Measurements from ENCODE around the gene CAMKK2. TPM values are rescaled to one million over a fixed set of nuclear protein-coding genes. Genes with fewer than 3 reads are reported as not detected.
A peak's percentile ranks its signal among the peaks of the same experiment; 100 is the strongest.
"Not testable (repeated sequence)": the region's sequence is repeated elsewhere in the genome, so short reads cannot be mapped to it uniquely, and the experiment has no call there.

CAMKK2 gene
- total RNA-seq, 1 donor from 2014 or later: 50.7 TPM

GRCh38 chr12:121202407-121203355 lies 93.8 kb downstream of the CAMKK2 start:
- DNase-seq (ENCODE audit: extremely low read depth, low read depth, low spot score): no peak

DNA sequence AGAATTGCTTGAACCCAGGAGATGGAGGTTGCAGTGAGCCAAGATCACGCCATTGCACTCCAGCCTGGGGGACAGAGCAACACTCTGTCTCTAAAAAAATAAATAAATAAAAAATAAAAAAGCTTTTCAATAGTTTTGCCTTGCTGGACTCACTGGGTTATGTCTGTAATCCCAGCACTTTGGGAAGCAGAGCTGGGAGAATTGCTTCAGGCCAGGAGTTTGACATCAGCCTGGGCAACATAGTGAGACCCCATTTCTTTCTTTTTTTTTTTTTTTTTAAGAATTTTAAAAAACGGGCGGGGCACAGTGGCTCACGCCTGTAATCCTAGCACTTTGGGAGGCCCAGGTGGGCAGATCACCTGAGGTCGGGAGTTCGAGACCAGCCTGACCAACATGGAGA lies 95.4 kb downstream of the CAMKK2 start:
- not testable (repeated sequence) for DNase-seq (ENCODE audit: extremely low read depth, low read depth, low spot score)

GRCh38 chr12:121198949-121199348 lies 97.6 kb downstream of the CAMKK2 start:
- no peak for DNase-seq (ENCODE audit: extremely low read depth, low read depth, low spot score)

DNA sequence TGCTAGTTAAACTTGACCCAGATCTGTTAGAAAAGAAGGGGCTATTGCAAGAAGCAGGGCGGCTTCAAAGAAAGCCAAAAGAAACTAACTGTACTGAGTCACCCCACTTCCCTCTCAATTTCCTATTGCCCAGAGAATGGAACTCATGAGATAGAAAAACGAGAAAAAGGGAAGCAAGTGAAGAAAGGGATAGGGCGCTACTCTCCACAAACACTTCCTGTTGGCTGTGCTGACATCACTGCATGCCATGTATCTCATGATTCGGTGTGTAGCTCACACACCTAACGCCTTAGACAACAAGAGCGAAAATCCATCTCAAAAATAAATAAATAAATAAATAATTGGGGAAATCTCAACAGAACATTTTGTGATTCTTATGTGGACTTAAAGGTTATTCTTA lies 99.6 kb downstream of the CAMKK2 start:
- DNase-seq (ENCODE audit: extremely low read depth, low read depth, low spot score): no peak

- no peak for DNase-seq (ENCODE audit: extremely low read depth, low read depth, low spot score)
Observed at GRCh38 chr12:121191151-121191550, 105.4 kb downstream of the CAMKK2 start.

GRCh38 chr12:121190523-121191031 lies 105.9 kb downstream of the CAMKK2 start:
- DNase-seq (ENCODE audit: extremely low read depth, low read depth, low spot score): peak; percentile 66

DNA sequence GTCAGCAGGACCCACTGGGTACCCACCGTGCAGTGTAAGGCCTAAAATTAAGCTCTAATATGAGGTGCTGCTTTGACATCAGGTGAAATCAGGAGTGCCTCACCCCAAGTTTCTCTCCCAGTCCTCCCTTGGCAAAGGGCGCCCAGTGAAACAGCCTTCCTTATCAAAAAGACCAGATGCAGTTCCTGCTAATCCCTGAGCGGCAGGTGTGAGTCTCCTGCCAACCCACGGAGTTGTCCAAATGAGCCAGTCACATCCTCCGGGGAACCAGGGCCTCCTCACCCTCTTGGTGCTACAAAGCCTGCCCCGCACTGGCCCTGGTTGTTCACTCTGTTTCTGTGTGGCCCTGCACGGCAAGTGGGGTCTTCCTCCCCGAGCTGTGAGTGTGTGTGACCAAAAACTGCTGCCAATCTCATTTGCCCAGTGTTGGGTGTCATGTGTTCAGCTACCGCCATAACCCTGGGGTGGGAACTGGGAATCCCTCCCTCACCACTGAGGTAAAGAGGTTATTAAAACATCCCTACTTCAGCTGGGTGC lies 106.8 kb downstream of the CAMKK2 start:
- no peak for DNase-seq (ENCODE audit: extremely low read depth, low read depth, low spot score)

GRCh38 chr12:121189131-121189530 lies 107.4 kb downstream of the CAMKK2 start:
- DNase-seq (ENCODE audit: extremely low read depth, low read depth, low spot score): no peak

DNA sequence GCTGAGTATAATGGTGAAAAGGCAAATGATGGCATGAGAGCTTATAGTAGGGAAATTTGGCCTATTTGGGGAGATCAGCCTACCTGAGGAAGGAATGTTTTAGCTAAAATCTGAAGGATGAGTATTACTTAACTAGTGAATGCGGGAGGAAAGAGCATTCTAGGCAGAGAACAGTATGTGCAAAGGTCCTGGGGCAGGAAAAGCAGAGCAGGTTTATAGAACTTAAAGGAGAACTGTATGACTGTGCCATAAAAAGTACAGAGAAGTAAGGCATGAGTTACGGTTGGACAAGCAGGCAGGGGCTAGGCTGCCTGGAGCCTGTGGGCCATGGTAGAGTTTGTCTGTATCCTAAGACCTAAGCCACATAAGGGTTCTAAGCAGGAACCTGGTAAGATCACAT lies 108.3 kb downstream of the CAMKK2 start:
- no peak for DNase-seq (ENCODE audit: extremely low read depth, low read depth, low spot score)

Other genes starting within 250 kb of the CAMKK2 start
- 2.6 and 4.2 TPM in 2 replicates for gene P2RX7, start 163.8 kb downstream of the CAMKK2 start, total RNA-seq
- 204 and 244 TPM in 2 replicates for gene P2RX4, start 86.6 kb downstream of the CAMKK2 start, total RNA-seq
- 96.8 and 114 TPM in 2 replicates for gene ANAPC5, start 55.7 kb upstream of the CAMKK2 start, total RNA-seq
- gene RNF34, start 103.4 kb upstream of the CAMKK2 start, total RNA-seq: 49.4 and 50.7 TPM in 2 replicates

All from glomerular endothelial cell (primary cell).